OCI-M2 (cell line): ENCODE data around the gene RRP8.
A peak's percentile ranks its signal among the peaks of the same experiment; 100 is the strongest.

Experiments
- DNase-seq: peaks from one replicate; lab custom pipeline; 2025; ENCODE audit not compliant: unreplicated experiment; lab: John Stamatoyannopoulos, UW

RRP8 gene

DNA sequence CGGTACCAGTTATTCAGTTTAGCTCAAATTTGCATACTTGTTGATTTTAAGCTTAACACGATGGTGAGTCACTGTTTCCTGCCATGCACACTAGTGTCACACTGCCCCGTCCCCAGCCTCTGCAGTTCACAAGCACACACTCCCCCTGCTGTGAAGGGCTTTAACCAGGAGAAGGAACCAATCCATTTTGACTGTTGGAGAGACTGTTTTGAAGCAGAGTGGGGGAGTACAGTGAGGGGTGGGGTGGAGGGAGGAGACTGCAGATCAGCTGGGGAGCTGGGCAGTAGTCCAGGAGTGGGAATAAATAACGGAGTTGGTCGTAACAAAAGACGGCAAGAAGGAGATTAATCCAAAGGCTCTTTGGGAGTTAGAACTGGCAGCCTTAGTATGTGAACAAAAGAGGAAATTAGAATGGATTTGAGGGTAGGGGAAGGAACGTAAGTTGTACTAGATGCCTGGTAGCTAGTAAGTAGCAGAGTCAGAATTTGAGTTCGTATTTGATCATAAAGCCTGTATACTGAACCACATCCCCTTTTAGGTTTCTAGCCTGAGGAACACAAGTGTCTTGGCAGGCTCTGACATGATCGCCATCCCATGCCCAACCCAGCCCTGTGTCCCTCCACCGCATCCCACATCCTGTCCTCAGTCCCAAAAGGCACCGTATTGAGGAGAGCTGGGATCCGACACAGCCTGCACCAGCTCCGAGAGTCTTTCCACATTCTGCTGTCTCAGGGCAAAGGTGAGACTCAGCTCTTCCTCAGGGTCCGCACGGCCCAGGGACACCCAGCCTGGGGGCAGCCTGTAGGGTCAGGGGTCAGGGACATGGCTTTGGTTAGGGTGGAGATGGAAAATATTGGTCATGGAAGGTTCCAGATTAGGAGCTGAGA, 14.9 kb upstream of the RRP8 start:
- DNase-seq = peak; percentile 15

DNA sequence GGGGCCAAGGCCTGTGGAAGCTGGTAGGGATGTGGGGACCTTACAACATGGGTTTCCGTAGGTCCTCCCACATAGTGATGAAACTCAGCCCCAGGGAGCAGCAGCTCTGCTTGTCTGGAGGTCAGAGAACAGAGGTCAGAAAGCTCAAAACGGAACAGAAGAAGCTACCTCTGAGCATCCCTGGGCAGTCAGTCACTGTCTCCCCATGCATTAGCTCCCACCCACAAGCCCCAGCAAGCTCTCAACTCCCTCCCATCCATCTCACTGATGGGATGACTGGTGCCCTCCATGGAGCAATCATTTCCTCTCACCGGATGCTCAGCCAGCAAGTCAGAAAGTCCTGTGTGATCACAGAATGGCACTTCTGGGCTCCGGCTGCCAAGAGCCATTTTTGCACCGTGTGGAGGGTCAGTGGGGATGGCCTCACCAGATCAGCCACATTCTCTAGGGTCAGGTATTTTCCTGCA, 13.9 kb upstream of the RRP8 start:
- no peak for DNase-seq

DNA sequence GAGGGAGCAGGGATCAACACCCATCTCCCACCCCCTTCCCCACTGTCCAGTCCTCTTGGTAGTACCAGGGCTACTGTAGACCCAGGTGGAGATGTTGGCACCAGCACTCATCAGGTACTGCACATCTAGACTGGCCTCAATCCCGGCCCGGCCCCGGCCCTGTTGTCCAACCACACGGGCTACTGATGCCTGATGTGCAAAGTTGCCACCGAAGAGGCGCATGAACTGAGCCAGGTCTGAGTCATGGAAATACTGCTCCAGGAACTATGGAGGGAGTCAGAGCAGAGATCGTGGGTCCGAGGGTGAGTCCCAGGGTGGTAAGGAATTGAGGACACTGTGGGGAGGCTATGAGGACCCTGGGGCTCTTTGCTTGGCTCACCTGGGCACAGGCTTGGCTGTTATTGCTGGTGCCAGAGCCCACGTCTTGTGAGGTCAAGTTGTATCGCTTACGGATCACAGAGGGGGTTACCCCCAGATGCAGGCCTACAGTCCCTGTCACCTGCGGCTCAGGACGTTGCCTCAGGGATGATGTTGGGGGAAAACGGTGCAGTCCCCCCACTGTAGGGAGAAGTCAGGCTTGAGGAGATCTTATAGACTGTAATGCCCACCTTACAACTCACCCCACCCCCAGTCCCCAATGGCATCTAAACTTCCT, 13.3 kb upstream of the RRP8 start:
- DNase-seq = no peak

DNA sequence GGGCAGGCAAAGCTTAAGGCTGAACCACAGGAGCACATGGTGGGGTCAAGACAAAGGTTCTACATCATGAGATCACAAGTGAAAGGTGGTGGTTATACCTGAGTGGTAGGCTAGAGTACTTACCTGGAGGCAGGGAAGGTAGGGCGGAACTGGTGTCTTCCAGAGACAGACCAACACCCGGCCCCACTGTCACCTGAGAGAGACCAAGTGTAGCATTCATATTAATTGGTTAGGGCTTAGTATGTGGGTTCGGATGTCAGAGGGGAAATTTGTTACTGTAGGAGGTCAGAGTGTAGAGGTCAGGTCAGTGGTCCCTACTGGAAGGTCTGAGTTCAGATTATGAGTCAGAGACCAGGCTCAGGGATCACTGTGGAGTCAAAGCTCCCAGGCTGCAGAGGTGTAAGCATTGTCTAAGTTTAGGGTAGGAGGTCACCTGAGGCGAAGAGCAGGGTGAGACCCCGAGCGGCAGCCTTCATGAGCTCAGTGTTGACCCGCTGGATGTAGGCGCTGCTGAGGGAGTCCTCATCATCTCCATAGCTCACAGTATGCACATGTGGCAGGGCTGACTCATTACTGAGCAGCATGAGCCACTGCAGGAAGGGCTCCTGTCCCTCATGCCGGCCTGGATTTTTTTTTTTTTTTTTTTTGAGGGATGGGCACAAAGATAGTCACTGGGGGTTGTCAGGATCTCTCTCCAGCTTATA, 12.6 kb upstream of the RRP8 start:
- DNase-seq = no peak

DNA sequence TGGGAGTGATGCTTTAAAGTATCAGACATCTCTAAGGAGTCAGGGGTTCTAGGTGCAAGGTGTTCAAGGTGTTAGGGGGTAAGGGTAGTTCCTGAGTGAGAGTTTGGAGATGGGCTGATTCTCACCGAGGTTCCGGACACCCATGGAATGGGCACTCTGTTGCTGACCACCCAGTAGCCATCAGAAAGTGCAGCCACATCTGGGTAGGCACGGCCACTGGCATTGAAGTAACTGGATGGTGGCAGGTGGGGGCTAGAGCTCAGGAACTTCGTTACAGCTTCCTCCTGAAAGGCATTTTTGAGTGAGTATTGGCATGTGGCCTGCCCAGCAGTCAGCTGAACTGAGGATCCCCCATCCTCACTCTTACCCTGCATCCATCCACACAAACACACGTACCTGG, 11.6 kb upstream of the RRP8 start:
- DNase-seq = no peak

DNA sequence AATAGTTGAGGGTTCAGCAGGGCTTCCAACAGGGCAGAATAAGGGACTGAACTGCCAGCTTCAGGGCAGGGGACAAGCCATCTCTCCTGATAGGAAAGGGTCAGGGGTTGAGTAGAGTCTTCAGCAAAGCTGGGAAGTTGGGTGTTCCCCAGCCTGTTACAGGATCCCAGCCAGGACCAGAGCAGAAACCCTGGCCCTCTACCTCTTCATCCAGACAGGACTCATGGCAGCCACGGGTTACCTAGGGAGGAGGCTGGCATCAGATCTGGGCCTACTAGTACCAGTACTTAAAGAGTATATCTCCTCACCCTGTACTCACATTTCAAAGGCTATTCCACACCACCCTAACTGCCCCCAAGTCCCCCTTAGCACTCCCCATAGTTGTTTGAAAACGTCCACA, 11.0 kb upstream of the RRP8 start:
- DNase-seq = no peak

DNA sequence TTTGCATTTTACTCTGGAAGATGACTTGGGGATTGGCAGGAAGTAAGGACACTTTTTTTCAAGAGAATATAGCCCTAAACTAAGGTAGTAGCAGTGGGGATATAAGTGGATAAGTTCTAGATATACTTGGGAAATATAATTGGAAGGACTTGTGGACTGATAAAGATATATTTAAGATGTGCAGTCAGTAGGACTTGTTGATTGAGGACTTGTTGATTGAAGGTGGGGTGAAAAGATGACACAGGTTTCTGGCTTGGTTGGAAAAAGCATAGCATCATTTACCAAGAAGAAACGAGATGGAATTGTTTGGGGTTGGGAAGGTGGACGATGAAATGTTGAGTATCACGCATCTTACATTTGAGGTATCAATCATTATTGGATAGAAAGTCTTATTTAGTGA, 10.1 kb upstream of the RRP8 start:
- no peak for DNase-seq

DNA sequence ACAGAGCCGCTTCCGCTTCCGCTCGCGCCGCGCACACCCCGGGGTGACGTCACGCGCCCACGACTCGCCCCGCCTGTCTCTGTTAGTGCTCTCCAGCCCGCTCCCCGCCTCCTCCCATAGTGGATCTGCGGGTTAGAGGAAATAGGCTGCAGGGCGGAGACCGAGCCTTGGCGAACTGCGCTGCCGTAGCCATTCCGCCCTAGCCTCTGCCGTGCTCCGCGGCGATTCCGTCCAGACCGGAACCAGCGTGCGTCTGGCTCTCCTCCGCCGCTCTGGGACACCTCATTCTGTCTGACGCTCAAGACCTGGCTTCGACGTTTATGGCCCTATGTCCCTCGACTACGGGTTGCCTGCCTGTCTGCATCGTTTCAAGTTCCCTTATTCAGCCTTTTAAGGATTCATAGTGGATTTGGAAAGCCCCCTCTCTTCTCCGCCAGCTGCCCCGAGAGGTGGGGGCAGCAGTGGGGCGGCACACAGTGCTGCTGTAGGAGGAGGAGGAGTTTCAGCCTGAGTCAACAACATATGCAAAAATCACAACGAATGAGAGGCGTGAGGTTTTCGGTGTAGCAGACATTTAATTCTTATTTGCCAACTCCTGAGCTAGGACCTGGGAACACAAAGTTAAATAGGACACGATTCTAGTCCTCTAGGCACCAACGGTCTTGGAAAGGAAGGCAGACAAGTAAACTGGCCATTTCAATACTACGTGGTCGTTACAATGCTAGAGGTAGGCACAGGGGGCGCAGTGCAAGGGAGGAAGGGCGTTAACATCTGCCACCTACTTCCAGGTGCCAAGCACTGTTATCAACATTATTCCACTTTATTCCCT, 9.0 kb upstream of the RRP8 start, which contains the start of gene TAF10:
Gene TAF10, minus strand, starts transcription at position 4 of the 829 bp plus-strand sequence. CDS start 27 bp downstream, outside the sequence.
- DNase-seq = peak; percentile 51

DNA sequence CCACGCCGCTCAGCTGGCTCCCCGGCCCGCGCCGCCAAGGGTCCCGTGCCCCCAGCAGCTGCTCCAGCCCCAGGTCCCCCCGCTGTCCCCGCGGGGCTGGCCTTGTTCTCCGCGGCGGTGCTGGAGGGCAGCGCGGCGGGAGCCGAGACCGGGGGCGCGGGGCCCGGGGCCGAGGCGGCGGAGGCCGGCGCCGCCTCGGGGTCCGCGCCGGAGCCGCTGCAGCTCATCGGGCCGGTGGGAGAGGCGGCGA, 8.5 kb upstream of the RRP8 start:
- no peak for DNase-seq

DNA sequence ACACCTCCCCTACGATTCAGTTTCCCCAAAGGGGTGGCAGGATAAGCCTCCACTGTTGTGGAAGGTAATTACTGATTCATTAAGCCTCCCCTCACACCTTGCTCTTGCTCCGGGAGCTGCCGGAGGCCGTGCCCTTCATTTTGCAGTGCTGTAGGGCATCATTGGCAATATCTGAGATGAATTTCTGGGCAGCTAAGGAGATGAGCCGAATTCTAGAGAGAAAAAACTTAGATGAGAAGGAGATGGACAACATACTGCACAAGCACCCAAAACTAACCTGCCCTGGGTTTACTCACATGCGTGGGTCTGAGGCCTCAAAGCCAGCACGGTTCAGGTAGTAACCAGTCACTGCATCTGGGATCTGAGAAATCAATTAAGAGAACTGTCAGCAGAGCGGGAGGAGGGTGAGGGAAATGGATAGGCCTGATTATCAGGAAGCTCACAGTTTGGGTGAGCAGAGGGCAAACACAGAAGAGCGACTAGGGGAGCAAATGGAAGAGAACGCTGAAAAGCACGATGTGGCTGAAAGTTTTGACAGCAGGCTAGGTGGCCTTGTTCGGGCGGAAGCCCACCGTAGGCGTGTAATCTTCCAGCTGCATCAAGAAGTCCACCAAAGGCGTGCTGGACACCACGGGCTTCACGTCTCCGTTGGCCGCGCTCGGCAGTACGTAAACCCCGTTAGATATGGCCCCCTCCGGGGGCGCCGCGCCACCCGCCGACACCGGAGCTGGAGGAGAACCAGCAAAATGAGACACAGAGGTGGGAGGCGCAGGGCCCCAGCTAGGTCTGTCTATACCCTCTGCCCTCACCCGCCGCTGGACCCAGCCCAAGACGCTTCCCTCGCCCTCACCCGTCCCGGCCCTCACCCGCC, 7.9 kb upstream of the RRP8 start:
- no peak for DNase-seq

DNA sequence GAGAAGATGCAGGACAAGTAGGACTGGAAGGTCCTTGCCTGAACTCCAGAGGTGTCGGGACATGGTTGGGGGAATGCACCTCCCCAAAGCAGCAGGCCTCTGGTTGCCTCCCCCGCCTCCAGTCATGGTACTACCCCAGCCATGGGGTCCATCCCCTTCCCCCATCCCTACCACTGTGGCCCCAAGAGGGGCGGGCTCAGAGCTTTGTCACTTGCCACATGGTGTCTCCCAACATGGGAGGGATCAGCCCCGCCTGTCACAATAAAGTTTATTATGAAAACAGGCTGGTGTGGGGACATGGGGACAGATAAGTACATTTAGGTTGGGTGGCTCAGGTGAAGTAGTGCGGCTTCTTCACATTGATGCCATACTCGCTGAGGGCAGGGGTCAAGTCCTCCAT, 7.2 kb upstream of the RRP8 start:
- DNase-seq = no peak

DNA sequence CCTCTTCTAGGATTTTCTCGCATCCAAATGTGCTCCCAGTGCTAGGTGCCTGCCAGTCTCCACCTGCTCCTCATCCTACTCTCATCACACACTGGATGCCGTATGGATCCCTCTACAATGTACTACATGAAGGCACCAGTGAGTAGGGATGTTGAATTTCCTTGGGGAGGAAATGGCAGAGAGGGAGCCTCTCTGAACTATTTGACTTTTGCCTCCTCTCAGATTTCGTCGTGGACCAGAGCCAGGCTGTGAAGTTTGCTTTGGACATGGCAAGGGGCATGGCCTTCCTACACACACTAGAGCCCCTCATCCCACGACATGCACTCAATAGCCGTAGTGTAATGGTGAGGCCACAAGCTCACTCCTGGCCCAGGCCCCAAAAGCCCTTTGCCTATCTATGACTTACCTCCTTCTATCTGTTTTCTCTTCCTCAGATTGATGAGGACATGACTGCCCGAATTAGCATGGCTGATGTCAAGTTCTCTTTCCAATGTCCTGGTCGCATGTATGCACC, 6.1 kb upstream of the RRP8 start:
- DNase-seq = no peak

DNA sequence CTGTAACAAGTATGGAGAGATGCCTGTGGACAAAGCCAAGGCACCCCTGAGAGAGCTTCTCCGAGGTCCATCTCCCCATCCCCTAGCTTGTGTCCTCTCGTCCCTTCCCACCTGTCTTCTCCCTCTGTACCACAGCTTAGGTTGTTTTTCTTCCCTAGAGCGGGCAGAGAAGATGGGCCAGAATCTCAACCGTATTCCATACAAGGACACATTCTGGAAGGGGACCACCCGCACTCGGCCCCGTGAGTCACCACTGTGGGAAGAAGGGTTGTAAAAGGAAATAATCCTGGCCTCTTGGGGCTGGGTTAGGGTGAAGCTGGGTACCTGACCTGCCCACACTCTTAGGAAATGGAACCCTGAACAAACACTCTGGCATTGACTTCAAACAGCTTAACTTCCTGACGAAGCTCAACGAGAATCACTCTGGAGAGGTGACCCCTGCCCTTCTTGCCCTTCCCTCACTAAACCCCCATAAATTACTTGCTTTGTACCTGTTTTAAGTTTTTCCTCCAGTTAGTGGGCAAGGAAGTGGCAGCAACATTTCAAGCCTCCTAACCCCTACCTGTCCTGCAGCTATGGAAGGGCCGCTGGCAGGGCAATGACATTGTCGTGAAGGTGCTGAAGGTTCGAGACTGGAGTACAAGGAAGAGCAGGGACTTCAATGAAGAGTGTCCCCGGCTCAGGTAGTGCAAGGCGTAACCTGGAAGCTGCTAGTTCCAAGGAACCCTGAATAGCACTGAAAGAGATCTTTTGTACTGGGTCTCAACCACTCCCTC, 5.5 kb upstream of the RRP8 start:
- no peak for DNase-seq

DNA sequence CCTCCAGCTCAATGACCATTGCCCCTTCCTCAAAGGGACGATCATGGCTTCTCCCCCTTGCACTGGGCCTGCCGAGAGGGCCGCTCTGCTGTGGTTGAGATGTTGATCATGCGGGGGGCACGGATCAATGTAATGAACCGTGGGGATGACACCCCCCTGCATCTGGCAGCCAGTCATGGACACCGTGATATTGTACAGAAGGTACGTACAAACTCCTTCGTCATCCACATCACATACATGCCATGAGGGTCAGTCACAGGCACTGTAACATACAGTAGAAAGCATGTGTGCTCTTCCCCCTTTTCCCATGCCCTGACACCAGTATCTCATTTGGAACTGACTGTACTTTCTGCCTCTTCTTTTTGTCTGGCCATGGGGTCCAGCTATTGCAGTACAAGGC, 4.6 kb upstream of the RRP8 start:
- no peak for DNase-seq

DNA sequence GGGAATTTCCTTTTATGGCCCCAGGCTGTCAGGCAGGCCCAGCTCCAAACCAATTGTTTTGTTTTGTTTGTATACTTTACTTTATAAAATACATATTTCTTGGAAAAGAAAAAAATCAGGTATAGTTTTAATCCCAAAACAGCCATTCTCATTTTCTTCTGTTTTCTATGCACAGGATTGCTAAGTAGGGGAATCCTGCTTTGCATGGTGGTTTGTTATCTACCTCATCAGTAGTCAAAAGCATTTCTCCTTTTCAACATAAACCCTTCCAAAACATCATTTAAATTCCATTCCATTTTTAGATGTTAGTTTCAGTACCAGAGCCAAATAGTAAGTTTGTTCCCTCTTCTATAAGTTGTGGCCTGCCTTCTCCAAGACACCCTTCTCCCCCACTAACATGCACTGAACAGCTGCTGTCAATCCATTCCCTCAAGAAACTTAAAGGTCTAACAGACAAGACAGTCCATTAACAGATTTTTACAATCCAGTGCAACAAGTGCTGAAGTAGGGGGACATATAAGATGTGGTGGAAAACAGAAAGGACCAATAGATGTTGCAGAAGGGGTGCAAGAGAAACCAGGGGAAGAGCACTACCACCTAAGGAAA, 3.9 kb upstream of the RRP8 start:
- no peak for DNase-seq

DNA sequence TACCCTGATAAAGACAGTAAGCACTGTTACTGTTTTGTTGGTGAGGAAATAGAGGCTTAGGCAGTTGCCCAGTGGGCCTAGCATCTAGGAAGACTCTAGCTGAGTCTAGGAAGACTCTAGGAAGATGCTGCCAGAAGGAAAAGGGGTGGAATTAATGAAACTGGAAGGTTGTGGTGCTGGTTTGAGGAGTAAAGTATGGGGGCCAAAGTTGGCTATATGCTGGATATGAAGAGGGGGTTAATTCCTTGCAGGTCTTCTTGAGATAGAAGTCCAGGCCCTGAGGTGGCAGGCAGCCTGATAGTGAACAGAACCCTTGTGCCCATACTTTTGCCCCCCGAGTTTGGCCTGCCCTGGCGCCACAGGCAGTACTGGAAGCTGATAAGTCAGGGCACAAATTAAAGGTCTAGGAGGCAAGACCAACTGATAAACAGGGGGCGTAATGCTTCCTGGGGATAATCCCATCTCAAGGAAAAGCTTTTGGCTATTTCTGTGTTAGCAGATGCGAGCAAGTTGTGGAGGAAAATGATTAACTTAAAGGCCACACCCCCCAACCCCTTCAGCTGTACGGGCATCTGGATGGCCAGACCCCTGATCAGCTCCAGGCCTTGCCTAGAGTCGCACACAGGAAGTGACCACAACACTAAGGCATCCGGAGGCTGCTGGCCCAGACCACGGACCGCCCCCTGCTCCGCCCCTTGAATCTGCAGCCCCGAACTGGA, 3.2 kb upstream of the RRP8 start:
- peak; percentile 58 for DNase-seq

DNA sequence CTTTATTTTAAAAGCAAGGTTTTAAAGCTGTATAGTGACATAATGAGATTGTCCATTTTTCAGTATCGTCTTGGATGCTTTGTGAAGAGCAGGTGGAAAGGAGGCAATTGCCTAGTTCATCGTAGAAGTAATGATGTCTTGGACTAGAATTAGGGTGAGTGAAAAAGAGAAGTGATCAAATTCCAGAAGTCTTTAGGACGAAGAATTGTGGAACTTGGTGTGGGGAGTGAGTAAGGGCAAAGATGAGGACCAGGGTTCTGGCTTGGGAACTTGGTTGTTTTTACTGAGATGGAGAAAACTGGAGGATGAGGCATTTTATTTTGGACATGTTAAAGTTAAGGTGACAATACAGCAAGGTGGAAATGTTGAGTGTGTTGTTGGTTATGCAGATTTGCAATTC, 1.4 kb upstream of the RRP8 start:
- no peak for DNase-seq

DNA sequence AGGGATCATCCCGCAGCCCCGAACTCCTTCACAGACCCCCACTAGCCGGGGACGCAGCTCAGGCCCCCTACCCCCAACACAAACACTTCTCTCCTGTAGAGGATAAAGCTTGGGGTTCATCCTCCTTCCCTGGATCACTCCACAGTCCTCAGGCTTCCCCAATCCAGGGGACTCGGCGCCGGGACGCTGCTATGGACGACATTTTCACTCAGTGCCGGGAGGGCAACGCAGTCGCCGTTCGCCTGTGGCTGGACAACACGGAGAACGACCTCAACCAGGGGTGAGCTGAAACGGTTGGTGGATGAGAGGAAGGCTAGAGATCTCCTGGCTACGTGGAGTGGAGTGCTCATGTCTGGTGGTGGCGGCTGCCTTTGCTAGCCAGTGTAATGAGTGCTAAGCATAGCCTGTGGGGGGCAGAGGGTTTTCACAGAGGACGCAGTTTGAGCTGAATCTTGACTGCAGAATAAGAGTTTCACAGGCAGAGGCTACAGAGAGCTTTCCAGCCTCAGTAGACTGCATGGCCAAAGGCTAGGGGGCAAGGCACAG, 738 bp upstream of the RRP8 start:
- no peak for DNase-seq
